Measurements from ENCODE around the gene ROS1. TPM values are rescaled to one million over a fixed set of nuclear protein-coding genes. Genes with fewer than 3 reads are reported as not detected.

ROS1 gene
- total RNA-seq, 1 donor from 2014 or later: not detected

GRCh38 chr6:117397536-117398227 is 28.1 kb downstream of the ROS1 start:
- intact Hi-C loops (cut with DNase I): no loop called here

GRCh38 chr6:117396228-117396627 is 29.5 kb downstream of the ROS1 start:
- H3K27me3 ChIP-seq: no peaks in the 10 kb centered on the region
- no peak overlapping the region for H3K4me3 ChIP-seq
- no peaks in the 10 kb centered on the region for H3K4me1 ChIP-seq
- H3K9me3 ChIP-seq: no peaks in the 10 kb centered on the region
- DNase-seq (ENCODE audit: low spot score in 2 of 2): no peak
- intact Hi-C loops (cut with DNase I): loop anchor here (1.0 kb wide), 1 partner anchor 206 kb away; the partner anchor contains the start of gene GOPC
- no peaks in the 10 kb centered on the region for H3K36me3 ChIP-seq
- TF ChIP-seq CTCF (IDR thresholded peaks at IDR 0.05): no peak
- H3K27ac ChIP-seq: peak overlapping the region in 1 of 2 donors; percentile 79

More at GRCh38 chr6:117397536-117398227, 28.1 kb downstream of the ROS1 start:
- Histone ChIP-seq H3K4me1 (no peaks in the 10 kb centered on the region), H3K27ac (peak overlapping the region in 1 of 2 donors; percentile 79), H3K9me3 (no peaks in the 10 kb centered on the region), H3K4me3 (no peak overlapping the region), H3K36me3 (no peaks in the 10 kb centered on the region), H3K27me3 (no peaks in the 10 kb centered on the region)
- no peak for DNase-seq (ENCODE audit: low spot score in 2 of 2)
- TF ChIP-seq CTCF (IDR thresholded peaks at IDR 0.05): no peak

GRCh38 chr6:117395164-117395563 is 30.6 kb downstream of the ROS1 start:
- Histone ChIP-seq H3K9me3 (no peaks in the 10 kb centered on the region), H3K4me1 (no peaks in the 10 kb centered on the region), H3K4me3 (no peak overlapping the region), H3K36me3 (no peaks in the 10 kb centered on the region), H3K27ac (peak overlapping the region in 1 of 2 donors; percentile 79), H3K27me3 (no peaks in the 10 kb centered on the region)
- no peak for TF ChIP-seq CTCF (IDR thresholded peaks at IDR 0.05)
- no peak for DNase-seq (ENCODE audit: low spot score in 2 of 2)
- intact Hi-C loops (cut with DNase I): no loop called here

- DNase-seq (ENCODE audit: low spot score in 2 of 2): no peak
- Histone ChIP-seq H3K36me3 (no peaks in the 10 kb centered on the region), H3K27me3 (no peaks in the 10 kb centered on the region), H3K9me3 (no peaks in the 10 kb centered on the region), H3K27ac (no peak overlapping the region), H3K4me3 (no peak overlapping the region), H3K4me1 (no peaks in the 10 kb centered on the region)
- no peak for TF ChIP-seq CTCF (IDR thresholded peaks at IDR 0.05)
- intact Hi-C loops (cut with DNase I): no loop called here
Observed at GRCh38 chr6:117393045-117393444, 32.7 kb downstream of the ROS1 start.

GRCh38 chr6:117391874-117392583 is 33.7 kb downstream of the ROS1 start:
- H3K4me3 ChIP-seq: no peak overlapping the region
- DNase-seq (ENCODE audit: low spot score in 2 of 2): no peak
- no peaks in the 10 kb centered on the region for H3K27me3 ChIP-seq
- TF ChIP-seq CTCF (IDR thresholded peaks at IDR 0.05): no peak
- no peak overlapping the region for H3K27ac ChIP-seq
- no peaks in the 10 kb centered on the region for H3K36me3 ChIP-seq
- H3K9me3 ChIP-seq: no peaks in the 10 kb centered on the region
- intact Hi-C loops (cut with DNase I): no loop called here
- no peaks in the 10 kb centered on the region for H3K4me1 ChIP-seq

All from ascending aorta (tissue), 2 donors.